H1 (cell line): ENCODE data around the gene CCDC124. TPM values are rescaled to one million over a fixed set of nuclear protein-coding genes. Genes with fewer than 3 reads are reported as not detected.

ENCODE experiments used
- CTCF ChIA-PET: fragments of 300-600 bp; sonication (Branson Sonifier 250); formaldehyde crosslinking; loops from one replicate; lab custom pipeline; 2021; ENCODE audit not compliant: partially characterized antibody; lab: Charles Lee
- POLR2A ChIA-PET: fragments of 300-600 bp; sonication (Branson Sonifier 250); formaldehyde crosslinking; loops from one replicate; lab custom pipeline; 2021; ENCODE audit warnings: inconsistent platforms; ENCODE audit not compliant: partially characterized antibody; lab: Charles Lee
- DNase-seq, 2 experiments: peaks; one replicate each; pipeline versions ENCODE4 v3.0.0 to v3.0.0-alpha.2; 2010 to 2022; ENCODE audit warnings: low spot score in 2 of 2, low read depth in 1 of 2, mixed read lengths in 1 of 2
- FAIRE-seq: peaks from 2 replicates; lab custom pipeline; 2011; peaks lifted over from hg19 to GRCh38; lab: Jason Lieb, UNC
- H2AFZ ChIP-seq: 2 replicates; pipeline ENCODE4 v1.8.1; 2012; ENCODE audit warnings: low read length, inconsistent platforms
- H2AK5ac ChIP-seq: 2 replicates; pipeline ENCODE4 v1.6.1; 2013; ENCODE audit warnings: low read depth, low read length
- H2BK120ac ChIP-seq: replicated peaks from 2 replicates; pipeline ENCODE3; 2013; ENCODE audit warnings: low read depth, low read length, inconsistent platforms
- H2BK12ac ChIP-seq: 2 replicates; pipeline ENCODE4 v1.6.1; 2013; ENCODE audit warnings: low read depth, low read length
- H2BK15ac ChIP-seq: 2 replicates; pipeline ENCODE4 v1.6.1; 2013; ENCODE audit warnings: low read length
- H2BK20ac ChIP-seq: 2 replicates; pipeline ENCODE4 v1.6.1; 2013; ENCODE audit warnings: low read length
- H2BK5ac ChIP-seq: 2 replicates; pipeline ENCODE4 v1.6.1; 2013; ENCODE audit warnings: low read depth, low read length
- H3K14ac ChIP-seq: 2 replicates; pipeline ENCODE4 v1.6.1; 2013; ENCODE audit warnings: inconsistent platforms; ENCODE audit not compliant: insufficient read length
- H3K18ac ChIP-seq: 2 replicates; pipeline ENCODE4 v1.6.1; 2013; ENCODE audit warnings: low read length; ENCODE audit errors: extremely low read depth
- H3K23ac ChIP-seq: 2 replicates; pipeline ENCODE4 v1.6.1; 2013; ENCODE audit warnings: inconsistent platforms; ENCODE audit not compliant: insufficient read length
- H3K23me2 ChIP-seq: 2 replicates; pipeline ENCODE4 v1.6.1; 2013; ENCODE audit warnings: low read depth, low read length
- H3K27ac ChIP-seq: 2 replicates; pipeline ENCODE4 v1.6.1; 2011; ENCODE audit warnings: low read depth, low read length, inconsistent platforms
- H3K27me3 ChIP-seq, 4 experiments: replicated peaks in 1 of 4; 1 replicate in 1 of 4; 2 replicates in 3 of 4; pipeline versions ENCODE4 v1.6.1 to v1.8.1; 2011 to 2013; ENCODE audit warnings: low read length in 3 of 4, mild to moderate bottlenecking in 3 of 4, inconsistent platforms in 2 of 4, mixed read lengths in 2 of 4, moderate library complexity in 1 of 4; ENCODE audit not compliant: control insufficient read depth in 3 of 4, insufficient read depth in 3 of 4; ENCODE audit errors: extremely low read depth in 1 of 4
- H3K36me3 ChIP-seq, 4 experiments: 2 replicates each; pipeline versions ENCODE4 v1.6.1 to v1.8.1; 2011 to 2013; ENCODE audit warnings: mild to moderate bottlenecking in 4 of 4, low read length in 3 of 4, moderate library complexity in 2 of 4, control low read depth in 1 of 4, inconsistent platforms in 1 of 4; ENCODE audit not compliant: insufficient read depth in 4 of 4, control insufficient read depth in 2 of 4
- H3K4ac ChIP-seq: replicated peaks from 2 replicates; pipeline ENCODE3; 2013; ENCODE audit warnings: low read length, low read depth, mixed read lengths, inconsistent platforms; ENCODE audit not compliant: insufficient read length
- H3K4me1 ChIP-seq, 4 experiments: replicated peaks in 1 of 4; 1 replicate in 1 of 4; 2 replicates in 3 of 4; pipeline versions ENCODE4 v1.6.1 to v1.8.1; 2011 to 2013; ENCODE audit warnings: low read length in 3 of 4, inconsistent platforms in 2 of 4, mixed read lengths in 1 of 4; ENCODE audit not compliant: insufficient read depth in 4 of 4, control insufficient read depth in 3 of 4
- H3K4me2 ChIP-seq, 2 experiments: 2 replicates each; pipeline versions ENCODE4 v1.6.1 to v1.8.1; 2011 to 2013; ENCODE audit warnings: low read depth in 2 of 2, low read length in 2 of 2, control low read depth in 1 of 2, inconsistent platforms in 1 of 2, mild to moderate bottlenecking in 1 of 2; ENCODE audit not compliant: insufficient read depth in 1 of 2
- H3K4me3 ChIP-seq, 4 experiments: fragments of 200-600, 300-600 bp in 1 of 4; sonication (generic), shearing (Covaris generic), sonication (Bioruptor Twin) in 1 of 4; 2 replicates each; pipeline versions ENCODE4 v1.5.1 to v1.8.1; 2011 to 2016; ENCODE audit warnings: low read length in 4 of 4, low read depth in 3 of 4, control low read depth in 2 of 4, inconsistent platforms in 2 of 4, mild to moderate bottlenecking in 2 of 4, mixed read lengths in 1 of 4, moderate library complexity in 1 of 4; ENCODE audit not compliant: insufficient read depth in 2 of 4; ENCODE audit errors: extremely low read depth in 1 of 4
- H3K56ac ChIP-seq: replicated peaks from 2 replicates; pipeline ENCODE3; 2013; ENCODE audit warnings: low read depth, mild to moderate bottlenecking, mixed read lengths, low read length, inconsistent platforms; ENCODE audit not compliant: insufficient read length
- H3K79me1 ChIP-seq: 2 replicates; pipeline ENCODE4 v1.6.1; 2013; ENCODE audit warnings: low read depth, low read length, control low read depth
- H3K79me2 ChIP-seq, 2 experiments: 2 replicates each; pipeline versions ENCODE4 v1.6.1 to v1.8.1; 2012 to 2013; ENCODE audit warnings: low read length in 2 of 2, mild to moderate bottlenecking in 2 of 2, inconsistent platforms in 1 of 2; ENCODE audit not compliant: insufficient read depth in 2 of 2, control insufficient read depth in 1 of 2
- H3K9ac ChIP-seq, 4 experiments: replicated peaks in 1 of 4; 1 replicate in 1 of 4; 2 replicates in 3 of 4; pipeline versions ENCODE4 v1.6.1 to v1.8.1; 2011 to 2013; ENCODE audit warnings: low read depth in 3 of 4, low read length in 3 of 4, control low read depth in 2 of 4, mild to moderate bottlenecking in 2 of 4, moderate library complexity in 2 of 4, inconsistent platforms in 1 of 4; ENCODE audit errors: extremely low read depth in 1 of 4
- H3K9me3 ChIP-seq, 2 experiments: 2 replicates each; pipeline versions ENCODE4 v1.6.1 to v1.8.1; 2012 to 2013; ENCODE audit warnings: mild to moderate bottlenecking in 2 of 2, moderate library complexity in 2 of 2, control low read depth in 1 of 2, inconsistent platforms in 1 of 2, low read depth in 1 of 2, low read length in 1 of 2, mixed read lengths in 1 of 2; ENCODE audit not compliant: insufficient read depth in 2 of 2
- H4K20me1 ChIP-seq, 2 experiments: replicated peaks in 1 of 2; 2 replicates each; pipeline versions ENCODE3 to v1.8.1; 2011 to 2013; ENCODE audit warnings: inconsistent platforms in 2 of 2, low read length in 2 of 2, mild to moderate bottlenecking in 1 of 2; ENCODE audit not compliant: insufficient read depth in 2 of 2, control insufficient read depth in 1 of 2
- H4K5ac ChIP-seq: 2 replicates; pipeline ENCODE4 v1.6.1; 2013; ENCODE audit warnings: low read length, low read depth, mixed read lengths, inconsistent platforms; ENCODE audit not compliant: insufficient read length
- H4K8ac ChIP-seq: 2 replicates; pipeline ENCODE4 v1.8.0; 2013; ENCODE audit warnings: mild to moderate bottlenecking, moderate library complexity, low read length, inconsistent platforms; ENCODE audit not compliant: insufficient read depth; ENCODE audit errors: extremely low read depth
- H4K91ac ChIP-seq: replicated peaks from 2 replicates; pipeline ENCODE3; 2013; ENCODE audit warnings: low read length, mixed read lengths, inconsistent platforms; ENCODE audit not compliant: insufficient read length
- POLR2A ChIP-seq, 2 experiments: IDR thresholded peaks; 1 replicate in 1 of 2; 2 replicates in 1 of 2; pipeline ENCODE4 v1.6.1; 2011; ENCODE audit warnings: low read depth in 2 of 2, low read length in 2 of 2, mild to moderate bottlenecking in 2 of 2; ENCODE audit errors: control extremely low read depth in 1 of 2
- WGBS, 2 experiments: shearing (Covaris generic) in 1 of 2; methylation state at CpG; one replicate each; pipeline versions ENCODE4 v1.1.6 to v1.1.7; 2013 to 2015; ENCODE audit warnings: low lambda C conversion rate in 2 of 2, mixed read lengths in 2 of 2, inconsistent platforms in 1 of 2, low coverage in 1 of 2, missing lambda C conversion rate in 1 of 2; ENCODE audit not compliant: insufficient replicate concordance in 2 of 2, insufficient coverage in 1 of 2, insufficient read length in 1 of 2; ENCODE audit errors: extremely low coverage in 1 of 2, missing lambda C conversion rate in 1 of 2; 5-methylcytosine and 5-hydroxymethylcytosine counted together
- polyA plus RNA-seq, 7 experiments: library from polyadenylated mRNA; depleted of rRNA in 3 of 7; stranded (reverse) in 5 of 7; unstranded in 2 of 7; fragments of >200 nt in 5 of 7; fragments of 200-250 nt in 2 of 7; gene quantifications; 1 replicate in 5 of 7; 2 replicates in 1 of 7; 4 replicates in 1 of 7; pipeline versions ENCODE4 v1.2.1 to v1.2.3, GENCODE V29; 2011 to 2013; ENCODE audit warnings: missing spikeins in 2 of 7, mixed read lengths in 2 of 7
- small RNA-seq: library from polyadenylated mRNA; stranded (forward); fragments of <200 nt; extraction: miRNeasy Mini kit (QIAGEN cat#:217004); gene quantifications from one replicate; pipeline ENCODE3, GENCODE V24; 2013; ENCODE audit not compliant: insufficient read depth
- total RNA-seq: library from RNA; stranded (reverse); fragmentation: NEBNext Ultra II Directional; extraction: Animal tissue kit (Norgen Biotek cat#: 25700); gene quantifications from 2 replicates; pipeline ENCODE4 v1.2.1, GENCODE V29; 2021

CCDC124 gene
- total and polyA plus RNA-seq, 2 of the 8 experiments (the other 6 are each of a cell fraction or from before 2014, with no cell fraction given), result 95.2 to 103 TPM

DNA sequence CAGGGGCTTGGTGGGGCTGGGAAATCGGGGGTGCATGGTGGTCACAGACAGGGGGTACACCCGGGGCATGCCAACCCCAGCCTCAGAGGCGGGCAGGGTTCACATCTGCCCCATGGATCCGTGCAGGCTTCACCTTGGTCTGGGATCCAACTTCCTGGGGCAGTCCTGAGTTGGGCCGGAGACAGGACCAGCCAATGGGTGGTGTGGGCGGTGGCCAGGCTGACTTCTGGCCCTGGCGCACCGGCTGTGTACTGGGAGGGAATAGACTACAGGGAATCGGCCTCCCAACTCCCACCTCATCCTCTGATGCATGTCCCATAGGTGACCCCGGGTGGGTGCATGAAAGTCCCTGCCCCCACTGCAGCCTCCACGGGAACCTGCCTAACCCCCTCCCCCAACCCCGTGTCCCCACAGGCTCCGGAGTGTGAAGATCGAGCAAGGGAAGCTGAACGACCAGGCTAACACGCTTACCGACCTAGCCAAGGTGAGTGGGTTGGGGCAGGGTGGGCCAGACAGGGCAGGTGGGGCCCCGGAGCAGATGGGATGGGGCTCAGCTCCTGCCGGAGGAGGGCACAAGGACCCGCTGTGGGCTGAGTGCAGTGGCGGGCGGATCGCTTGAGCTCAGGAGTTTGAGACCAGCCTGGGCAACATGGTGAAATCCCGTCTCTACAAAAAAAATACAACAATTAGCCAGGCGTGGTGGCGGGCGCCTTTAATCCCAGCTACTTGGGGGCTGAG lies 60.4 kb downstream of the CCDC124 start:
- H3K4me1 ChIP-seq, result peaks cover 0 to 3% (median 0%) of the 10 kb centered on the region in 4 experiments; a peak in 2 of 7 replicates
- no peak overlapping the region; the same call in 1 of the 2 replicates for H2BK5ac ChIP-seq
- H3K4me3 ChIP-seq, result no peak overlapping the region
- no peak overlapping the region for H3K9ac ChIP-seq
- no peak overlapping the region for H4K8ac ChIP-seq
- no peak overlapping the region for H3K56ac ChIP-seq
- H3K23ac ChIP-seq, result no peak overlapping the region
- H3K27me3 ChIP-seq, result no peaks in the 10 kb centered on the region
- no peak overlapping the region for H2BK12ac ChIP-seq
- no peak overlapping the region for H2AK5ac ChIP-seq
- H2BK120ac ChIP-seq, result no peak overlapping the region
- H4K91ac ChIP-seq, result no peak overlapping the region
- H4K5ac ChIP-seq, result no peak overlapping the region
- H3K18ac ChIP-seq, result no peak overlapping the region
- H3K23me2 ChIP-seq, result no peaks in the 10 kb centered on the region
- TF ChIP-seq POLR2A (IDR thresholded peaks at IDR 0.05; ENCODE audit: control extremely low read depth in 1 of 2, low read depth in 2 of 2, low read length in 2 of 2), result no peak
- no peaks in the 10 kb centered on the region for H3K9me3 ChIP-seq
- no peaks in the 10 kb centered on the region for H3K79me2 ChIP-seq
- FAIRE-seq (no peak), DNase-seq (no peak)
- peaks cover 0 to 3% of the 10 kb centered on the region in 2 experiments for H4K20me1 ChIP-seq
- no peak overlapping the region for H3K14ac ChIP-seq
- no peak overlapping the region for H2AFZ ChIP-seq
- CTCF ChIA-PET, result interaction anchor here (0.8 to 12.4 kb wide), 6 partner anchors 15 to 417 kb away, joined by 3 to 271 read pairs (median 16); partner anchors contain the start of genes CCDC124 and SLC5A5
- H3K27ac ChIP-seq, result no peak overlapping the region
- WGBS, 2 experiments, result 87% methylated on average over 16 of the region's 27 CpGs; no CpG with 5 or more reads in 1 of the 2 experiments
- no peak overlapping the region for H3K4me2 ChIP-seq
- H3K79me1 ChIP-seq, result no peaks in the 10 kb centered on the region
- H2BK15ac ChIP-seq, result no peak overlapping the region
- POLR2A ChIA-PET, result interaction anchor here (0.6 to 3.1 kb wide), 8 partner anchors 17 to 133 kb away, joined by 3 to 17 read pairs (median 4); partner anchors contain the start of gene RPL18A
- peaks cover 0 to 5% (median 0%) of the 10 kb centered on the region in 4 experiments; a peak in 1 of 8 replicates for H3K36me3 ChIP-seq
- H3K4ac ChIP-seq, result no peak overlapping the region
- H2BK20ac ChIP-seq, result no peak overlapping the region

Small RNAs within 50 kb of the gene (small RNA-seq; reads per million reads assigned to genes)
- gene RNA5SP468, result not detected

Other genes starting within 250 kb of the CCDC124 start
- gene UNC13A, start 244.7 kb upstream of the CCDC124 start, total RNA-seq, result 45.0 and 47.6 TPM in 2 replicates
- gene UNC13A, start 244.7 kb upstream of the CCDC124 start, polyA plus RNA-seq (2011; rRNA removed), result 13.1 and 15.8 TPM in 2 replicates
- 115 and 116 TPM in 2 replicates for gene MAP1S, start 213.5 kb upstream of the CCDC124 start, total RNA-seq
- 66.7 and 161 TPM in 2 replicates for gene MAP1S, start 213.5 kb upstream of the CCDC124 start, polyA plus RNA-seq (2011; rRNA removed)
- 25.9 and 27.0 TPM in 2 replicates for gene FCHO1, start 181.5 kb upstream of the CCDC124 start, total RNA-seq
- gene FCHO1, start 181.5 kb upstream of the CCDC124 start, polyA plus RNA-seq (2011; rRNA removed), result 13.0 and 19.5 TPM in 2 replicates
- gene B3GNT3, start 137.9 kb upstream of the CCDC124 start, total RNA-seq, result 1.5 and 1.8 TPM in 2 replicates
- 1.5 and 2.1 TPM in 2 replicates for gene B3GNT3, start 137.9 kb upstream of the CCDC124 start, polyA plus RNA-seq (2011; rRNA removed)
- 0.41 and 1.2 TPM in 2 replicates for gene INSL3, start 111.5 kb upstream of the CCDC124 start, total RNA-seq
- 1.1 and 1.5 TPM in 2 replicates for gene INSL3, start 111.5 kb upstream of the CCDC124 start, polyA plus RNA-seq (2011; rRNA removed)
- 3.2 and 4.0 TPM in 2 replicates for gene JAK3, start 85.0 kb upstream of the CCDC124 start, total RNA-seq
- 4.7 TPM in 2 replicates for gene JAK3, start 85.0 kb upstream of the CCDC124 start, polyA plus RNA-seq (2011; rRNA removed)
- gene RPL18A, start 73.1 kb upstream of the CCDC124 start, total RNA-seq, result 2,749 and 2,894 TPM in 2 replicates
- 3,938 and 5,258 TPM in 2 replicates for gene RPL18A, start 73.1 kb upstream of the CCDC124 start, polyA plus RNA-seq (2011; rRNA removed)
- gene SLC5A5, start 61.1 kb upstream of the CCDC124 start, total RNA-seq, result 1.2 and 1.5 TPM in 2 replicates
- 1.8 and 2.2 TPM in 2 replicates for gene SLC5A5, start 61.1 kb upstream of the CCDC124 start, polyA plus RNA-seq (2011; rRNA removed)
- gene KCNN1, start 34.1 kb downstream of the CCDC124 start, total RNA-seq, result 9.3 and 11.0 TPM in 2 replicates
- 12.5 and 19.3 TPM in 2 replicates for gene KCNN1, start 34.1 kb downstream of the CCDC124 start, polyA plus RNA-seq (2011; rRNA removed)
- 6.2 and 6.9 TPM in 2 replicates for gene ARRDC2, start 75.2 kb downstream of the CCDC124 start, total RNA-seq
- gene ARRDC2, start 75.2 kb downstream of the CCDC124 start, polyA plus RNA-seq (2011; rRNA removed), result 5.4 and 5.8 TPM in 2 replicates
- not detected in 2 replicates for gene IL12RB1, start 153.9 kb downstream of the CCDC124 start, total RNA-seq
- 0.03 and 0.06 TPM in 2 replicates for gene IL12RB1, start 153.9 kb downstream of the CCDC124 start, polyA plus RNA-seq (2011; rRNA removed)
- gene MAST3, start 164.8 kb downstream of the CCDC124 start, total RNA-seq, result 9.0 TPM in 2 replicates
- 3.4 and 5.5 TPM in 2 replicates for gene MAST3, start 164.8 kb downstream of the CCDC124 start, polyA plus RNA-seq (2011; rRNA removed)
- gene PIK3R2, start 220.1 kb downstream of the CCDC124 start, total RNA-seq, result 53.8 and 57.1 TPM in 2 replicates
- gene PIK3R2, start 220.1 kb downstream of the CCDC124 start, polyA plus RNA-seq (2011; rRNA removed), result 21.7 and 31.4 TPM in 2 replicates
- 25.9 and 28.9 TPM in 2 replicates for gene IFI30, start 240.8 kb downstream of the CCDC124 start, total RNA-seq
- 59.5 and 62.4 TPM in 2 replicates for gene IFI30, start 240.8 kb downstream of the CCDC124 start, polyA plus RNA-seq (2011; rRNA removed)